GM19468 (cell line): ENCODE data around the gene ACTN1.
"Not testable (repeated sequence)": the region's sequence is repeated elsewhere in the genome, so short reads cannot be mapped to it uniquely, and the experiment has no call there.

Experiments used
- ATAC-seq: cut with Tn5 transposase; IDR thresholded peaks from one replicate; pipeline ENCODE4 v1.9.1; 2021; ENCODE audit warnings: mild to moderate bottlenecking, moderate library complexity, moderate number of reproducible peaks; ENCODE audit not compliant: unreplicated experiment; ENCODE audit errors: extremely low read depth

Gene ACTN1

DNA sequence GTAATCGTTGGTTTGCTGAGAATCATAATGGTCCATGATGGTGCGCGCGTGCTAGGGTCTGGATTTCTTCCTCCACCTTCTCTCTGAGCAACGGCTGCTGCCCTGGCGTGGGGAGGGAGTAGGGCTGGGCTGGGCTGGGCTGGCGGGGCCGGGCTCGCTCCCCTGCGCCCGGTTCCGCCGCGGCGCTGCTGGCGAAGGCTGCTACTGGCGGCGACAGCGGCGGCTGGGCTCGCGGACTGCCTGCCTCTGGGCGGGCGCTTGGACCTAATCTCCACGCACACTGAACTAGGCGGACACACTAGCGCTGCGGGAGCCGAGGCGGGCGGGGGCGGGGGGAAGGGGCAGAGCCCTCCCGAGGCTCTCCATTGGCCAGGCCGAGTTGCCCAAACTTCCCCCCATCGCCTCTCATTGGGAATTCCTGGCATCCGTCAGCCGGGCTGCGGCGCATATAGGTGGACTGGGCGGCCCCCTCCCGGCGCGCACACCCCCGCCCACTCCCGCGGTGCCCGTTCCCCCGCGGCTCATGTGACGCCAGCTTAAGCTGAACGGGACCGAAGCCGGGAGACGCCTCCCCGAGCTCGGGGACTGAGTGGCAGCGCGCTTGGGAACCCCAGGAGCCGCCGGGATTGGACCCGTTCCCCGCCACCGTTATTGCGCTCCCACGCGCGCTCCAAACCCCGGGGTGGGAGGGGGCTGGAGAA, at the start of gene ACTN1:
Gene ACTN1 (minus strand): TSS at position 282 of the 701 bp plus-strand sequence. CDS start 246 bp downstream, at position 36.
- ATAC-seq = no peak

- ATAC-seq = no peak
Observed at GRCh38 chr14:69027242-69027913, 48.3 kb upstream of the ACTN1 start.

DNA sequence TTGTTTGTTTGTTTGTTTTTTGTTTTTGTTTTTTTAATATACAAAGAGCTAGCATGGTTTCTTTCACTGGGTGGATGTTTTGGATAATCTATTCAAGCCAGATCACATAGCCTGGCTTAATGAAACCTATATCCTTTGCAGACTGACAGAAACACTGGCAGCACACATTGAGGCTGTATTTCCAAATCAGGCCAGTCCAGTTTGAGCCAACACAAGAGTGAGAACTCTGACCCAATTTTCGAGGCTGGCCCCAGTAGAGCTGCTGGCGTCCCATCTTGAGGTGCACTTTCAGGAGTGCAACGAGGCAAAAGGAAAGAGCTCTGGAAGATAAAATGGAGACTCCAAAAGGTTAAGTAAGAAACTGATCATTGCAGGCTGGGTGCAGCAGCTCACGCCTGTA, 43.9 kb upstream of the ACTN1 start:
- ATAC-seq = no peak

DNA sequence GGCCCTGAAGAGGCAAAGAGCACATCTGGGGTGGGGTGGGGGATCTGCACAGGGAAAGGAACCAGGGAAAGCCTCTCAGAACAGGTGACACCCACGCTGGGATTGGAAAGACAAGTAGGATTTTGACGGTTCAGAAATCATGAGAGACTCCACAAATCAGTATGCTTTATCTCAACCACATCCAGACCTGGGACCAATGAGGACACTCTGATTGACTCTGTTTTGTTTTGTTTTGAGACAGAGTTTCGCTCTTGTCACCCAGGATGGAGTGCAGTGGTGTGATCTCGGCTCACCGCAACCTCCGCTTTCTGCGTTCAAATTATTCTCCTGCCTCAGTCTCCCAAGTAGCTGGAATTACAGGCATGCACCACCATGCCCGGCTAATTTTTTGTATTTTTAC, 43.0 kb upstream of the ACTN1 start:
- ATAC-seq = not testable (repeated sequence)

GRCh38 chr14:69017706-69018105, 38.6 kb upstream of the ACTN1 start:
- no peak for ATAC-seq

DNA sequence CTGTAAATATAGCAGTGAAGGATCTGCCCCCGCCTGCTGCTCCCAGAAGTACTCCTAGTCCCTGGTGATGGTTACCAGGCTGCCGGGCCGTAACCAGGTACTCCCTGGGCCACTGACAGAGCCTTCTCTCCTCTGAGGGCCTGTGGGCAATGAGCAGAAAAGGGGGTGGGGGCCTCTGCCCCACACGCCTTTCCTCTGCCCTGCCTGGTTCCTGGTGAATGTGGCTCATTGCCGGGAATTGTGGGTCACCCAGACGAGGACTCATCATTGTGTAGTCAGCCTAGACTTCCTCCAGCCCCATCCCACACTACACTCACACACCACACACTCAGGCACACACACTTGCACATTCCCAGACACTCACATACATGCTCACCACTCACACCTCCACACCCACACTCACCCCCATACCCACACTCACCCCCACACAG, 35.7 kb upstream of the ACTN1 start:
- ATAC-seq = no peak

- no peak for ATAC-seq
Observed at GRCh38 chr14:69013943-69014782, 35.1 kb upstream of the ACTN1 start.

DNA sequence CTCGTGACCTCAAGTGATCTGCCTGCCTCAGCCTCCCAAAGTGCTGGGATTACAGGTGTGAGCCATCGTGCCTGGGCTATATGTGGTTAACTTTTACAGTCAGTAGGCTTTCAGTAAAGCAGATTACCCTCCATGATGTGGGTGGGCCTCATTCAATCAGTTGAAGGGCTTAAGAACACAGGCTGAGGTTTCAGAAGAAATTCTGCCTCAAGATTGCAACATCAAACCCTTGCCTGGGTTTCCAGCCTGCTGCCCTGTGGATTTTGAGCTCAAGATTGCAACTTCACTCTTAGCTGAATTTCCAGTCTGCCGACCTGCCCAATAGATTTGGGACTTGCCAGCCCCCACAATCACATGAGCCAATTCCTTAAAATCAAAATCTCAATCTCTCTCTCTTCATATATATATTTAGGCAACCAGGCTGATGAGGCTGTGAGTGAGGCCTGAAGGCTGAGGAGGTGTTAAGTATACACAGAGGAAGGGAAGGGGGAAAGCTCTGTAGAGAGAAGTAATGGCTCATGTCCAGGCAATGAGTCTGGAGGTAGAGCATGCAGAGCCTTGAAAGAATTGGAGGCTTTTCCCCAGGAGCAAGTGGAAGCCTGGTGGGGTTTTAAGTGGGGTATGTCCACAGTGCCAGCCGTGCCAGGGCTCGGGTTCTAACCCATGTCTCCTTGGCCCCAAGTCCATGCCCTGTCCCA, 33.3 kb upstream of the ACTN1 start:
- no peak for ATAC-seq

GRCh38 chr14:69010648-69011047, 31.5 kb upstream of the ACTN1 start:
- no peak for ATAC-seq

- ATAC-seq = no peak
Observed at GRCh38 chr14:69008421-69008884, 29.4 kb upstream of the ACTN1 start.

- ATAC-seq = no peak
Observed at GRCh38 chr14:69006346-69006745, 27.2 kb upstream of the ACTN1 start.

- ATAC-seq = no peak
Observed at GRCh38 chr14:69005432-69006148, 26.5 kb upstream of the ACTN1 start.

- ATAC-seq = no peak
Observed at GRCh38 chr14:69004731-69005431, 25.8 kb upstream of the ACTN1 start.

GRCh38 chr14:69003626-69004025, 24.5 kb upstream of the ACTN1 start:
- no peak for ATAC-seq

GRCh38 chr14:69002069-69002468, 23.0 kb upstream of the ACTN1 start:
- ATAC-seq = no peak

DNA sequence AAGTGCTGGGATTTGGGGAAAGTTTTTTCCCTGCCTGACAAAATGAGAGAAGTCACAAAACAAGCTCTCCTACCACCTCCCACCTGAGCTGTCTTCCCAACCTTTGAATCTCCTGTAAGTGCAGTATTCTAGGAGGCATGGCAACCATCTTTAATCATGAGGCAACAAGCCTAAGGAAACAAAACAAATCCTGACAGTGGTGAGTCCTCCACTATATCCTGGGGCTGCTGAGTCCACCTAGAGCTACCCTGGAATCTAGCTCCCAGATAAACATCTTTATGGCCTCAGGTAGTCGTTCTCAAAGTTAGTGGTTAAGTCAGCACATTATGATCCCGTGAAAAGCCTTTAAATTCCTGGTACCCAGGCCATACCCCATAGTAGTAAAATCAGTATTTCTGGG, 22.3 kb upstream of the ACTN1 start:
- ATAC-seq = no peak

DNA sequence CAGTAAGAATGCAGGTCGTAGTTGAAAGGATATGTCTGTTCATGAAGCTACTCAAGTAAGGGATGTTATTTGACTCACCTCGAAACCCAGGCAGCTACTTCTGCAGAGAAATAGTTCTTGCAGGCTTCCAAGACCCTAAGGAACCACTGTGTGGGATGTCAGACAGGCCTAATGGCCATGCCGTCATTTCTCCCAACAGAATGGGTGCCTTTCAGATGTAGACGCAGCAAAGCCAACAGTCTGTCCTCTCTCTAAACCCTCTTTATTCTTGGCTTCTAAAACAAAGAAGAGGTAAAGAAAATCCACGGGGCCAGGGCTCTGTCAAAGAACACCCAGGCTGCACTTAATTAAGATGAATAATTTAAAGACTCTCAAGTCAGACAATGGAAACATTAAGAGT, 19.0 kb upstream of the ACTN1 start:
- no peak for ATAC-seq

GRCh38 chr14:68995731-68996130, 16.6 kb upstream of the ACTN1 start:
- ATAC-seq = no peak

- ATAC-seq = no peak
Observed at GRCh38 chr14:68994056-68994455, 15.0 kb upstream of the ACTN1 start.
